Measurements from ENCODE around the gene PPP5C.
"Not testable (repeated sequence)": the region's sequence is repeated elsewhere in the genome, so short reads cannot be mapped to it uniquely, and the experiment has no call there.

Gene PPP5C

DNA sequence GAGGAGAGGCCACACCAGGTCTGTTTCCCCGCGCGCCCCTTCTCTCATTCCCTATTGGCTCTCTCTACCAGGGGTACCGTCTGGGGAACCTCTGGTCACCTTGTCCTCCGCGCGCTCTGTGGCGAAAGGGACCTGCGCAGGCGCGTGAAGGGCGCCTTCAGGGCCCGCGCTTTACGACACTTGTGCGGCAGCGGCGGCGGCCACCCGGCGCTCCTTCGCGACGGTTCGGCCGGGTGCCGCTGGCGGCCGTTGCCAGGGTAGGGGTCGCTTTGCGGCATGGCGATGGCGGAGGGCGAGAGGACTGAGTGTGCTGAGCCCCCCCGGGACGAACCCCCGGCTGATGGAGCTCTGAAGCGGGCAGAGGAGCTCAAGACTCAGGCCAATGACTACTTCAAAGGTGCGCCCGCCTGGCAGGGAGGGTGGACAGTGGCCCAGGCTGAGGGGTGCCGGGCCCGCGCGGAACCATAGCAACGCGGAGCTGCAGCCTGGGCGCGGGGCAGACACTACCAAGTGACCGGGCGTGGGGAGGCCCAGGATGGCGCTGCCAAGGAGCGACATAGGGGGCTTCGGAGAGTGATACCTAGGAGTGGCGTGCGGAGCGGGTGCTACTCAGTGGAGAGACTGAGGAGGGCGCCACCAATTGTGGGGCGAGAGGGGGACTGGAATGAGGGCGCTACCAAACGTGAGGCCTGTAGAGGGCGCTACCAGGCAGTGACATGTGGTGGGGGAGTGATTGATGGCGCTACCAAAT lies at the start of gene PPP5C:
Gene PPP5C, plus strand, starts transcription at position 267 of the 751 bp plus-strand sequence. Its CDS starts 10 bp downstream, at position 277.
- peak; percentile 78 for DNase-seq (ENCODE audit: low read depth)

- no peak for DNase-seq (ENCODE audit: low read depth)
Measured at GRCh38 chr19:46297700-46298478, 49.0 kb upstream of the PPP5C start.

GRCh38 chr19:46298479-46299003 lies 48.3 kb upstream of the PPP5C start:
- DNase-seq (ENCODE audit: low read depth), result no peak

- no peak for DNase-seq (ENCODE audit: low read depth)
Measured at GRCh38 chr19:46299004-46299509, 47.8 kb upstream of the PPP5C start.

DNA sequence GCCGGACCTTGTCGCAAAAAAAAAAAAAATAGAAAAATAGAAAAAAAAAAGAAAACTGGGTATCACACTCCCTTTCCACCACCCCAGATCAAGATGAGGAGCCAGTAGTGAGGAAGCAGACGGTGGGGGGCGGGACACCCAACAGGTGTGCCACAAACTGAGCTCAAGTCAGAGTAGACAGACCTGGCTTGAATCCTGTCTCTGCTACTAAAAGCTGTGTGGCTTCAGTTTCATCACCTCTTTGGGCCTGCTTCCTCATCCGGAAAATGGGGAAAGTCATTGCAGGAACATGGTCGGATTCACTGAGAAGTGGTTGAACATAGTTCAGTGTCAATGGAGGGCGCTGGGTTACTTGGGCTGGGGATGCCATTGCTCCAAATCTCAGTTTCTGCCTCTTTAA lies 47.2 kb upstream of the PPP5C start:
- no peak for DNase-seq (ENCODE audit: low read depth)

GRCh38 chr19:46303322-46303690 lies 43.6 kb upstream of the PPP5C start:
- DNase-seq (ENCODE audit: low read depth), result no peak

DNA sequence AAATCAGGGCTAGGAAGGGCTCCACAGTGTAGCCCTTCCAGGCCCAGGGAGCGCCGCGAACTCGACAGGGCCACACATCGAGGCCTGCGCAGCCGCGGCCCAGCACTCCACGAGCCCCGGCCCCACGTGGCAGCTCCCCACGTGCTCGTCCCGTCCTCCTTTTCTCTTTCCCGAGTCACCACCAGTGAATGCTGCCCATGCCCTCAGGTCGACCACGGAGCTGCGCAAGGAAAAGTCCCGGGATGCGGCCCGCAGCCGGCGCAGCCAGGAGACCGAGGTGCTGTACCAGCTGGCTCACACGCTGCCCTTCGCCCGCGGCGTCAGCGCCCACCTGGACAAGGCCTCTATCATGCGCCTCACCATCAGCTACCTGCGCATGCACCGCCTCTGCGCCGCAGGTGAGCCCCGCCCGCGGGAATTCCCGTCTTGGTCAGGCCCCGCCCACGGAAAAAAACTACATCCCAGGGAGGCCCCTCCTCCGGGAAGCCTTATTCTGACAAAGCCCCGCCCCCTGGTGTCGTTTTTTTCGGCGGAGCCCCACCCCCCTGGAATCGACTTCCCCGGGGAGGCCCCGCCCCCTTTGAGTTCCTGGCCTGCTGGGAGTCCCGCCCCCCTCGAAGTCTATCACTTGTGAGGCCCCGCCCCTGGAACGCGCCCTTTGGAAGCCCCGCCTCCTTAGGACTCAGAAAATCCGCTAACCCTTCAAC lies 43.0 kb upstream of the PPP5C start:
- DNase-seq (ENCODE audit: low read depth), result no peak

GRCh38 chr19:46306501-46306900 lies 40.4 kb upstream of the PPP5C start:
- DNase-seq (ENCODE audit: low read depth), result no peak

DNA sequence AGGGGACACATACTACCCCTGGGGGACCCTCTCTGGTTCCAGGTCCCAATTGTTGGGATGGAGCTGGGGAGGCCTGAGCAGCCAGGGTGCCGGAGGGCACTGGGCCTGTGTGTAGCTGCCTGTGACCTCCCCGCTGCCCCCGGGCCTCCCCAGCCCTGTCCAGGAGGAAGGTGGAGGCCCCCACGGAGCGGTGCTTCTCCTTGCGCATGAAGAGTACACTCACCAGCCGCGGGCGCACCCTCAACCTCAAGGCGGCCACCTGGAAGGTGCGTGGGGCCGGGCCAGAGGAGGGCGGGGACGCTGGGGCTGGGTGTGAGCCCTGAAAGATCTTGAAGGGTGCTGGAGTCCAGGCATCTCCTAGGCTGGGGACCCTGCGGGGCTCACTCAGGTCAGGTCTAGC lies 38.4 kb upstream of the PPP5C start:
- DNase-seq (ENCODE audit: low read depth), result no peak

DNA sequence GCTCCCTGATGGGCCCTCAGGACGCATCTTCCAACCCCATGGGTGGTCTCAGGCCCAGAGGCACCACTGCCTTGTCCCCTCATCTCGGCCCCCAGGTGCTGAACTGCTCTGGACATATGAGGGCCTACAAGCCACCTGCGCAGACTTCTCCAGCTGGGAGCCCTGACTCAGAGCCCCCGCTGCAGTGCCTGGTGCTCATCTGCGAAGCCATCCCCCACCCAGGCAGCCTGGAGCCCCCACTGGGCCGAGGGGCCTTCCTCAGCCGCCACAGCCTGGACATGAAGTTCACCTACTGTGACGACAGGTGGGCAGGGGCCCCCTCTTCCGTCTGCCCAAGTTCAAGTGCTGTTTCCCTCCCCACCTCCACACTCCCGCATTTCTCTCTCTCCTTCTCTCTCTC lies 37.8 kb upstream of the PPP5C start:
- no peak for DNase-seq (ENCODE audit: low read depth)

- no peak for DNase-seq (ENCODE audit: low read depth)
Measured at GRCh38 chr19:46311444-46311843, 35.4 kb upstream of the PPP5C start.

DNA sequence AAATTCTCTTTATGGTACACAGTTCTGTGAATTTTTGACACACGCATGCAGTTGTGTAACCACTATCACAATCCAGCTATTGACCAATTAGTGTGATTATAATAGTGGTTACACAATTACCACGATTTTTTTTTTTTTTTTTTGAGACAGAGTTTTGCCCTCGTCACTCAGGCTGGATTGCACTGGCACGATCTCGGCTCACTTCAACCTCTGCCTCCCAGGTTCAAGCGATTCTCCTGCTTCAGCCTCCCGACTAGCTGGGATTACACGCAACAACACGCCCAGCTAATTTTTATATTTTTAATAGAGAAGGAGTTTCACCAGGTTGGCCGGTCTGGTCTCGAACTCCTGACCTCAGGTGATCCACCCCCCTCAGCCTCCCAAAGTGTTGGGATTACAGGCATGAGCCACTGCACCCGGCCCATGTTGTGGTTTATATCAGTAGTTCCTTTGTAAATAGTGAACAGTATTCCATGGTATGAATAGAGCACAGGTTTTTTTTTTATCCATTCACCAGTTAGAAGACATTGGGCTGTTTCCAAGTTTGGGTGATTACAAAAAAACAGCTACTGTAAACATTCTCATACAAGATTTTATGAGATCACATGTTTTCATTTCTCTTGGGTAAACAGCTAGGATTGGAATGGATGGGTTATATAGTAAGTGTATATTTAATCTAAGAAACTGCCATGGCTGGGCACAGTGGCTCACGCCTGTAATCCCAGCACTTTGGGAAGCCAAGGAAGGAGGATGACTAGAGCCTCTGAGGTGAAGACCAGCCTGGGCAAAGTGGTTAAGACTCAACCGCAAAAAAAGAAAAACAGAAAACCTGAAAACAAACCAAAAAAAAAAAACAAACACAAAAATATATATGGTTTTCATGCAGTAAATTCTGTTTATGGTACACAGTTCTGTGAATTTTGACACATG lies 33.1 kb upstream of the PPP5C start:
- not testable (repeated sequence) for DNase-seq (ENCODE audit: low read depth)

DNA sequence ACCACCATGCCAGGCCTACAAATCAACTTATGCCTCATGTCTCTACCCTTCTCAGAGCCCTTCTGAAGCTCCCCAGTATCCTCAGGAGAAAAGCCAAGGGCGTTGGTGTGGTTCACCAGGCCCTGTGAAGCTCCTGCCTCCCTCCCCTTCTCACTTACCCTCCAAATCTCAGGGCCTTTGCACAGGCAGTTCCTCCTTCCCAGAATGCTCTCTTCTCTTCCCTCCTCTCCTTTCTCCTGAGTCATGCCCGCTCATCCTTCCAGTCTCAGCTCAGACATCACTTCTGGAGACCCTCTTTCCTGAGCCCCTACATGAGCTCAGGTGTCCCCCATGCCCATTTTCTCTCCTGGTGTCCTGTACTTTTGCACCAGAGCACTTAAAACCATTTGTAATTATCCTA lies 29.5 kb upstream of the PPP5C start:
- DNase-seq (ENCODE audit: low read depth), result no peak

DNA sequence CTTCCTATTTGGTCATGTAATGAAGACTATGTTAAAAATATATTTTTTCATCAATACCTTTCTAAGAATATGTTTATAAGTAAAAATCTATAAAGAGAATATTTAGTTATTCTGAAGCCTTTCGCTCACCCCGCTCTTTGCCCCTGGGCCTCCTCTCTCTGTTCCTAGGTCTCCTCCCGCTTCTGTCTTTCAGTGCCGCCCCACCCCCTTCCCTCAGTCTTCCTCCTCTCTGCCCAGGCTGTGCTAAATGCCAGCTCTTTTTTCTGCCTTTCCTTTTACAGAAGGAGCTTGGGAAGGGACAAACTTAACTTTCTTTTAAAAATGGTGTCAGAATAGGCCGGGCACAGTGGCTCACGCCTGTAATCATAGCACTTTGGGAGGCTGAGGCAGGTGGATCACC lies 27.3 kb upstream of the PPP5C start:
- no peak for DNase-seq (ENCODE audit: low read depth)

DNA sequence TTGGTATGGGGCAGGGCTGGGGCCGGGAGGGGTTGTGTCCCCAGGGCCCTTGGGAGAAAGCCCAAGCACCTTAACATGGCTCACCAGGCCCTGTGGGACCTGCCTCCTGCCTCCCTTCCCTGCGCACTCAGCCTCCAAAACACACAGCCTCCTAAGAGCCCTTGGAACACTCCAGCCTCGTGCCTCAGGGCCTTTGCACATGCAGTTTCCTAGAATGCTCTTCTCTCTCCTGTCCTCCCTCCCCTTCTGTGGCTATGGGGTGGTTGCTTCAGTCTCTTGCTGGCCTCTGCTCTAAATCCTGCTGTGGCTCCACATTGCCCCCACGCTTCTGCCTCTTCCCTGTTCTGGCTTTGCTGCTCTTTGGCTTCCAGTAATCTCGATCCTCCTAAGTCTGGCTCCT lies 26.3 kb upstream of the PPP5C start:
- DNase-seq (ENCODE audit: low read depth), result no peak

- no peak for DNase-seq (ENCODE audit: low read depth)
Measured at GRCh38 chr19:46321653-46322052, 25.2 kb upstream of the PPP5C start.

GRCh38 chr19:46323227-46323626 lies 23.7 kb upstream of the PPP5C start:
- DNase-seq (ENCODE audit: low read depth), result not testable (repeated sequence)

GRCh38 chr19:46324277-46324676 lies 22.6 kb upstream of the PPP5C start:
- no peak for DNase-seq (ENCODE audit: low read depth)

- DNase-seq (ENCODE audit: low read depth), result no peak
Measured at GRCh38 chr19:46326608-46327007, 20.3 kb upstream of the PPP5C start.

DNA sequence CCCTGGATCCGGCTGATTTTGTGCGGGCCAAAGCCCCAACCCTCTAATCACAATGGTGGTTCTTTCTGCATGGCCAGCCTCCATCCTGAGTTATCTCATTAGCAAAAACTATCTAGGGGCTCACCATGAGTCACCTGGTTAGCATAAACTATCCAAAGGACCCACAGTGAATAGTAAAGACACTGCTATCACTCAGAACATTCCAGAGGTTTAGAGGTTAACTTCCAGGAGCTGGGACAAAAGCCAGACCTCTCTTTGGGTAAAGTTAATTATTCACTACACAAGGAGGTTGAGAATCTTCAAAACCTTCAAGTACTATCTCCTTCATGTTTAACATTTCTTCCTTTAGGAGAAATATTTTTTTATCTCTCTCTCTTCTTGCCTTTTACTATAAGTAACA lies 18.8 kb upstream of the PPP5C start:
- no peak for DNase-seq (ENCODE audit: low read depth)

GRCh38 chr19:46330319-46330918 lies 16.5 kb upstream of the PPP5C start:
- DNase-seq (ENCODE audit: low read depth), result no peak

Data from activated T-helper 1 cell treated with Interleukin-2 at 50 U/mL for 16 hours (primary cell).